HS-27A (cell line): ENCODE measurements around the gene CRTC2.

ENCODE experiments used
- DNase-seq: peaks from one replicate; pipeline ENCODE4 v3.0.0-alpha.2; 2012; ENCODE audit warnings: low read depth, missing footprints

CRTC2 gene

GRCh38 chr1:153946622-153947241 is 11.7 kb downstream of the CRTC2 start, which contains the start of gene DENND4B:
Gene DENND4B (minus strand): TSS chr1:153946718. CDS start chr1:153944374, 2,344 bp downstream.
- no peak for DNase-seq

- DNase-seq: no peak
Measured at GRCh38 chr1:153945795-153946621, 12.4 kb downstream of the CRTC2 start.

- DNase-seq: no peak
Measured at GRCh38 chr1:153945131-153945794, 13.1 kb downstream of the CRTC2 start.

DNA sequence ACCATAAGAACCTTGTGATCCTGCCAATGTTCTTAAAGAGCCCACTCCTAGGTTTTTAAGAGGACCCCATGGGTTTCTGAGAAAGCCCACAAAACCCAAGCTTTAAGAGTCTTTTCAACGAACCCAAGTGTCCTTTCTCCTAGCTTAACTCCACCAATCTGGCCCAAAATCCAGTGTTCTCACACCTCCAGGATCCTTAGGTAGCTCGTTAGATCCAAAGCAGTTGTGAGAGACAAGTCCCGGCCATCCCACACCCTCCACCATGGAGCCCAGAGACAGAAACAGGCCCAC is 13.6 kb downstream of the CRTC2 start:
- DNase-seq: no peak

DNA sequence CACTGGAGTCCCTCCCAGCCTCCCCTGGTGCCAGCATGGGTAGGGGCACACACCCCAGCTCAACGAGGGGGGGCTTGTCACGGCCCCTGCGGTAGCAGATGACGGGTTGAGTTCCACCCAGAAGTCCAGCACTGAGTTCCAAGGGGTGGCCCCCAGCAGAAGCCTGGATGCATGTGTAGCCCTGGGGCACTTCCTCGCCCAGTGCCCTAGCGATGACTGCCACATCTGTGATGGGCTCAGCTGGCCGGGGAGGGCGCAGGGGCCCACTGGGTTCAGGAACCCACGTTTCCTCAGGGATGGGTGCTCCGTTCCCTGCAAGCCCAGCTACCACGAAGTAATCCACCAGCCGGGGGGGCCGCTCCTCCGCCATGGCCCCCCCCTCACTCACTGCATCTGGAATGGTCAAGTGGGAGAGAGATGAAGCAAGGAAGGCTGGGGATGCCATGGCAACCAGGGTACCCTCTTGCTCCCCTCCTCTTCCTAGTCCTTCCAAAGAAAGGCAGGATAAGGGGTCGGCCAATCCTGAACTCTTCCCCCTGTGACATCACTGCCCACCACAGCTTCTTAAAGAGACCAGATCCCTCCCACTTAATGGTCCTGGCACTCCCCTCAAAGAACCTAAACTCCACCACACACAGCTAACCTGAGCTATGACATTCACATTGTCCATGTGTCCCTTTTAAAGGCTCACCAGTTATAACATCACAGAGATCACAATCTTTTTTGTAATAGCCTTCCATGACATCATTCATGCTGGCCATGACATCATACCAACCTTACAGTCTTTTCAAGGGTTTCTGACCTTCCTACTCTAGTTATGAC is 14.2 kb downstream of the CRTC2 start:
- no peak for DNase-seq

GRCh38 chr1:153942766-153943549 is 15.5 kb downstream of the CRTC2 start:
- no peak for DNase-seq

DNA sequence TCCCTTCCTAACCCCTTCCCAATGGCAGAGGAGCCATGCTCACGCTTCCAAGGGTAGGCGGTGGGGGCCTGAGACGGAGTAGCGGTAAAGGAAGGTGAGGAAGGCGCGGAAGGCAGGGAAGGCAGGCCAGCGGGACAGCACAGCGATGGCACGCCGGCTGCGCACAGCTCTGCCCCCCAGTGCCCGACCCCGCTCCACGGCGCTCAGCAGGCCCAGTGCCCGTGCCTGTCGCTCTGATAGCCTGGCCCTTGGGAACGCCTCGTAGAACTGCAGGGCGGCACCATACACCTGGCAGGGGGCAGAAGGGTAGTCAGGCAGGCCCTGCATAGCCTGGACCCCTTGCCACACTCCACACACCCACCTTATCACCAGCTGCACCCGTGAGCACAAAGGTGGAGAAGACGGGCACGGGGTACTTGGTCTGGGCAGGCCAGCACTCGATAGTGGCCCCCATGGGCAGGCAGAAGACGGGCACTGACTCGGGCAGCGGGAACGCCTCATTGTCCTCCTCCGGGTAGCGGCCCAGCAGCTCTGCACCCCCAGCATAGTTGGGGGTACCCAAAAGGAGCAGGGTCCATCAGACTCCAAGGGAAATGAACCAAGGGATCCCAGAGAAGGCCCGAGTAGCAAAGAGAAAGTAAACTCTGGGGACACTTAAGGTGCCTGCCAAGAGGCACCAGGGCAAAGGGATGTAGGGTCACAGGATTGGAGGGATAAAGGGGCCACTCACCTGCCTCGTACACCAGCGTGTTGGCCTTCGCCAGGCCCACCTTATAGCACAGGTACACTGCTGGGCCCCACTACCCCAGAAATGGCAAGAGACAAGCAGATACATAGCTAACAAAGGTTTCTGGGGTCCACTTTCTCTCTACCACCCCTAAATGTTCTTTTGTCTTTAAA is 16.3 kb downstream of the CRTC2 start:
- DNase-seq: no peak

- DNase-seq: no peak
Measured at GRCh38 chr1:153940756-153941155, 17.7 kb downstream of the CRTC2 start.

GRCh38 chr1:153939476-153939875 is 18.9 kb downstream of the CRTC2 start:
- no peak for DNase-seq

GRCh38 chr1:153938996-153939395 is 19.4 kb downstream of the CRTC2 start:
- DNase-seq: no peak

GRCh38 chr1:153937331-153937730 is 21.1 kb downstream of the CRTC2 start:
- no peak for DNase-seq

DNA sequence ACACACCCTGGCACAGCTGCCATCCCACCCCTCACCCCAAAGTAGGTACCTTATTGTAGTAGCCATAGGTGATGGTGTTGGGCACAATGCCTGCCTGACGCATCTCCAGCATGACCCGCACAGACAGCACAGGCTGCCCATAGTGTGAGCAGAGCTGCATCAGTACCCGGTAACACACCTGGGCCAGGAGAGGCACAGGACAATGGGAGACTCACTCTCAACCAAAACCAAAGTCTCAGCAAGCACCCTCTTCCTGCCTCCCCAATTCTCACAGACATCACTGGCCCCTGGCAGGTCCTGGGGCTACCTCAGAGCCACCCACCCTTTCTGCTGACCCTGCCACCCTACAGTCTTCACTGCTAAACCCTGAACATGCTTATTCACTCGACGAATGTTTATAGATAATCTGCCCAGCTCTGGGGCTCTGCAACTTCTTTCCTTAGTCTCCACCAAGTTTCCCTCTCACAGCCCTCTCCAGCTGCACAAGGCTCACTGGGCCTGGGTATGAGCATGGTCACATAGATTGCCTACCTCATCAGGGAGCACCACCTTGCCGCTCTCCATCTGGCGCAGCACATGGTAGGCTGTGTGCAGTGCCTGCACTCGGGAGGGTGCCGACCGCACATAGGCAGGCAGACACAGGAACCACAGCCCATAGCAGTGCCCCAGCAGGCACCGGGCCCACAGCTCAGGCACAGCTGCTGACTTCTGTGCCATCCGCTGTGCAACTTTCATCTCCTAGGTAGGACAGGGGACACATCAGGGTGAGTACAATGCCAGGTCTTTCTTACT is 22.2 kb downstream of the CRTC2 start:
- no peak for DNase-seq

GRCh38 chr1:153934746-153935145 is 23.7 kb downstream of the CRTC2 start:
- no peak for DNase-seq

DNA sequence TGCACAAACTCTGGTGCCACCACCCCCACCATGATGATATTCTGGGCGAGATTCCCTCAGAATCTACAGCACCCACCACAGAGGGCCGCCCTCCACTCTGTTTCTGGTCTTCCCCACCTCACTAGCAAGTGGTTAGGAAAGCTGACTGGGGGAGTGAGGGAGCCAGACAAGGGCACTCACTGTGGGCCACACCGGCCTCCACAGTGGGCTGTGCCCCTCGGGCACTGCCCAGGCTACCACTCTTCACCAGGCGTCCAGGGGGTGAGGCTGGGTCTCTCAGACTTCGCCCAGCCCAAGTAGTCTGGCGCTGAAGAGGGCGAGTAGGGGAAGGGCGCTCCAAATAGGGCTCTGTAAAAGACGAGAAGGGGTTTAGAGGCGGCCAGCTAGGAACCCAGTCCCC is 24.5 kb downstream of the CRTC2 start:
- DNase-seq: no peak

DNA sequence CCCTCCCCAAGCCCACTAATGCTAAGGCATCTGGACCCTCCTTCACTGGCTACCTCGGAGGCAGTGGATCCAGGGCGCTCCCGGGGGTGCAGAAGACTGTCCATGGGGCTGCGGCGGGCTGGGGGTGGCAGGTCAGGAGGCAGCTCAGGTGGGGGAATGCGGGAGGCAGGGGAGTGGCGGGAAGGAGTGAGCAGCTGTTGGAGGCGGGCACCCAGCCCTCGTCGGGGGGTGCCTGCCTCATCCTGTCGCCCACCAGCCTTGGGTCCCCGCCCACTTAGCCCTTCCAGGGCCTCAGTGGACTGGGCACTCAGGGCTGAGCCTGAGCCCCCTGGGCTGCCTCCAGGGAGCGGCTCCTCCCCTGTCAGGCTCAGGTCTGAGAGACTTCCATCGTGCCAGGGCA is 25.0 kb downstream of the CRTC2 start:
- DNase-seq: no peak

DNA sequence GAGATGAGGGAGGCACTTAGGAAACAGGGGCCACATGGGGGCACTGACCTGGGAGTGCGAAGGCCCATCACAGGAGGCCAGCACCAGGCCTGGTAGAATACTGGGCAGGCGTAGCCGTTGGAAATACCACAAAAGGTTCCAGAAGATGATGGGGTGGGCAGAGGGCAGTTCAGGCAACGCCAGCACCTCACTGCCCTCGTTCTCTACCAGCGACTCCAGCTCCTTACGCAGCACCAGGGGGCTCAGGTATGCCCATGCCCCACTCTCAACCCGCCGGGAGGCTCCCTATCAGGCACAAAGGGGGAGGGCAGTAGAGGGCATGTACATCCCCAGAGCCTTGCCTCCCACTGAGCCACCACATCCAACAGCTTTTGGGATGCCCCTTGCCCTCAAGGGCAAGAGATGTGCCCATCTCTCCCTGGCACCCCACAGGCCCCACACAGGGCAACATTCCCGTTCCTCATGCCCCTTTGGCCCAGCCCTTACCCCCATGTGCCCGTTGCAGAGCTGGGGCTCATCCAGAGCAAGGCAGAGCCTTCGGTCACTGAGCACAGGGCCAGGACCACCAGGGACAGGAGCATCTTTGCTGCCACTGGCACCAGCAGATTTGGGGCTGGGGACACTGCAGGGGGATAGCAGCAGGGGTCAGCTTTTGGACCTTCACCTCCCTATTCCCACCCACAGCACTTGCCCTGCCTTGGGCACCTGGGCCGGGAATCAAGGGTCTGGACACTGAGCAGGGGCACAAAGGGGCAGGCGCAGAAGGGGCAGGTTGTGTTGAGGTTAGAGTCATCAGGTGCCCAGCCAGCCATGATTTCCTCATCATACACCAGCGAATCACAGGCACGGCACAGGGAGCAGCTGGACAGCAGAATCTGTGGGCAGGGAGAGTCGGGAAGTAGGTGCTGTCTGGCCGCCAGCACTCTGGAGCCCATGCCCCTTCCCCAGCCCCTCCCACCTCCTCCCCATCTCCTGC is 26.0 kb downstream of the CRTC2 start:
- no peak for DNase-seq

DNA sequence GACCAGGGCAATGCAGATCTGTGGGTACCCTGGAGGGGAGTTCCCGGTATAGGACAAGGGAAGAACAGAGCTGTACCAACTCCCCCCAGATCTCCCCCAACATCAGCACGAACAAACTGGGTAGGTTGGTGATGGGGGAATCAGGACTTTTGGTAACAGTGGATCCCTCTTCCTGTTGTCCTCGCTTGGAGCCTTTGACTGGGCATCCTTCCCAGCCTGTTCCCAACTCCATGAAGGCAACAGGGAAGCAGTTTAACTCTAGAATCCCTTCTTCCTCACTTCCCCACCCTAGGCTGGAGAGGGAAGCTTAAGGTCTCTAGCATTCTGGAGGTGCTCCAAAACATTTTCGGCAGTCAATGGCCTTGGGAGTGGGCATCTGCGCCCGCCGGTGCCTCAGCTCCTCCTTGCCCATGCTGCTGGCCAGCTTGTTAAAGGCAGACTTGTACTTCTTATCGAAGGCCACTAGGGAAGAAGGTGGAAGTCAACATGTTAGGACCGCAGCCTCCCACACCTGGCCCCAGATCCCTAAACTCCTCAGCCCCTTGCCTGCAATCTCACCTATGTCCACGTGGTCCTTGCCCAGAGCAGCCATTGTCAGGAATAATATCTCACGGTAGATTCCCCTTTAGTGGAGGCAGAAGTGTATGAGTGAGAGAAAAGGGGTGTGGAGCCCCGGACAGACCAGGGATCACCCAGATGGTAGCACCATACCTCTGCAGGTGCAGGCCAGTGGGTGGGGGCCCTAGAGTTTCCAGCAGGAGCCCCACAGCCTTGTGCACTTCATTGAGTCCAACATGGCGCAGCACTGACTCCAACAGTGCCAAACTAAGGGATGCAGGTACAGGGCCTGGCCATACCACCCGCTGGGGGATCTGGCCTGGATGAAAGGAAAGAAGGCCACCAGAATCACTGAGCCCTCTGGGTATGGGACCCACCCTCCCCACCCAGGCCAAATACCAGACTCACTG is 28.1 kb downstream of the CRTC2 start:
- DNase-seq: no peak
